Neuron (in vitro differentiated cells): ENCODE measurements around the gene KREMEN2.

Source experiments
- H2AFZ ChIP-seq: one replicate; pipeline ENCODE4 v1.6.1; 2013; ENCODE audit warnings: low read depth, mild to moderate bottlenecking, inconsistent platforms, low read length, moderate library complexity
- H3K27me3 ChIP-seq: one replicate; pipeline ENCODE4 v1.6.1; 2013; ENCODE audit warnings: low read length; ENCODE audit not compliant: insufficient read depth
- H3K36me3 ChIP-seq: one replicate; pipeline ENCODE4 v1.6.1; 2013; ENCODE audit warnings: low read length; ENCODE audit not compliant: insufficient read depth
- H3K4me1 ChIP-seq: one replicate; pipeline ENCODE4 v1.6.1; 2013; ENCODE audit warnings: low read length; ENCODE audit not compliant: insufficient read depth
- H3K4me3 ChIP-seq: 2 replicates; pipeline ENCODE4 v1.5.1; 2013; ENCODE audit warnings: mild to moderate bottlenecking, low read length, moderate library complexity
- H3K9me3 ChIP-seq: one replicate; pipeline ENCODE4 v1.6.1; 2013; ENCODE audit warnings: low read length

Gene KREMEN2

DNA sequence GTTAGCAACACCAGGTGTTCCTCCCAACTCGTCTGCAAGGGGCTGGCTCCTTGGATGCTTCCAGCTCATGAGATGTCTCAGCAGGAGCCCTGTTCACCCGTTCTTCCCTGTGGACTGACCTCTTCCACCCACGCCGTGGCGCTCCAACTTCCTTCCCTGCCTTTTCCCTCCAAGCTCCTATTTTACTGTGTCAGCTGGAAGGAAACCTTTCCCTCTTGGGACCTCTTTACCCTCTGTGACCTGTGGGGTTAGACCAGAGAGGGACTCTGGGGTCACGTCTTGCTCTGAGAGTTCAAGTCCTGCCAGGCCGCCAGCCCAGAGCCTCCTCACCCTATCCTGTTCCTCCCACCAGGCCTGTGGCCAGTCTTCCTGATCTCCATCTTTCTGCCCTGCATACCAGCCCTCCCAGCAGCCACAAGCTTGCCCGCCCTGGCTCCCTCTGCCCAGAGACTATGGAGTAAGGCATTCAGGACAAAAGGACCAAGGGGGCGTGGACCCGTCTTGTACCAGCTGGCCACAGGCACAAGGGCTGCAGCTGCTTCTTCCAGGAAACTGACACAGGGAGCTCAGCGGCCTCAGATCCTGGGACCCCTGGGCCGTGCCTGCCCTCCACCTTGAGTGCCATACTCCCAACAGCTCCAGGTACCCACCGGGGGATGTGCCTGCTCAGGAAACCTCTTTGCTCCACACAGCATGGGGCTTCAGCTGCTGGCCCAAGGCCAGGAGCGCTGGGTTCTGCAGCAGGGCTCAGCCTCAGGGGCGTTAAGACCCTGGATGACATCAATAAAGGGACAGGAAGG is 8.1 kb downstream of the KREMEN2 start:
- peaks cover 47% of the 10 kb centered on the region for H3K36me3 ChIP-seq
- no peak overlapping the region for H3K4me3 ChIP-seq
- H3K9me3 ChIP-seq, result no peaks in the 10 kb centered on the region
- peaks cover 12% of the 10 kb centered on the region for H3K4me1 ChIP-seq
- no peaks in the 10 kb centered on the region for H3K27me3 ChIP-seq
- H2AFZ ChIP-seq, result no peak overlapping the region

DNA sequence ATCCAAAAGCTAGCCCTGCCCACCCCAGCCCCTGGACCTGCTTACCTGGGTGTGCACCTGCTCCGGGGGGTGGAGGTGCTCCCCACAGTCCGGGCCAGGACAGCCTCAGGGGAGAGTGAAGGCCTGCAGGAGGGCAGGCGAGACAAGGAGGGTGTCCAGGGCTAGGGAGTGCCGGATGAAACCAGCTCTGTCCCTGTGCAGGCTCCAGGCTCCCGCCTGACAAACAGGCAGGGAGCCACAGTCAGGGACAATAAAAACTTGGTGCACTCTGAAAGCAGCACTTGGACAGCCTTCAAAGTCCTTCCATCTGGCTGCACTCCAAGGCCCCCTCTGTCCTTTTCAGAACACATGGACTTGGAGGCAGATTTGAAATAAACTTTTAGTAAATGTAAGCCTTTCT is 9.0 kb downstream of the KREMEN2 start:
- Histone ChIP-seq H3K4me1 (peaks cover 12% of the 10 kb centered on the region), H3K9me3 (no peaks in the 10 kb centered on the region), H3K27me3 (no peaks in the 10 kb centered on the region), H3K4me3 (no peak overlapping the region), H2AFZ (no peak overlapping the region), H3K36me3 (peaks cover 53% of the 10 kb centered on the region)

DNA sequence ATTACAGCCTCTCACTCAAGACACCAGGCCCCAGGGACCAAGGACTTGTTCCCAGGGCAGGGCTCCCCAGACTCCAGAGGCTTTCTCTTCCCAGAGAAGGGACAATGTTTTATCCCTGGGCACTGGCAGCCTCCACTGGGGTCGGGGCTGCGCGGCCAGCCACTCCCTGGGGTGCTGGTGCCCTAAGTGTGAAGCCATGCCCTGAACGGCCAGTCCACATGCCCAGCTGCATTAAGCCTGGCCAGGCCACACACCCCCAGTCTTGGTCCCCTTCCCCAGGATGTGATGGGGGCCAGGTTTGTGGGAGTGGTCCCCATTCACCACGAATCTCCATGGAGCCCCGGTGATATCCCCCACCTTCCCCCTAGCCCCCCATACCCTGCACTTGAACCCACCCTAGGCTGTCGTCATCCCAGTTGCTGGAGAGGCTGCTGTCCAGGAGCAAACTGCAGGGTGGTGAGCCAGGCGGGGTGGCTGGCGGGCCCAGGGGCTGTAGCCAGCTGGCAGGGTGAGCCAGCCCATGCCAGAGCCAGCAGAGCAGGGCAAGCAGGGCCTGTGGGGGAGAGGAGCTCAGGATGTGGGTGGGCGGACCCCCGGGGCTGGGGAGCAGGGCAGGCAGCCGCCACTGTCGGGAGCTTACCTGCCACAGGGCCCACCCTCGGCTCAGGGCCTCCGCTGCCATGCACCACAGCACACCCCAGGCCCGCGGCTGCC is 9.7 kb downstream of the KREMEN2 start:
- peaks cover 9% of the 10 kb centered on the region for H3K4me1 ChIP-seq

DNA sequence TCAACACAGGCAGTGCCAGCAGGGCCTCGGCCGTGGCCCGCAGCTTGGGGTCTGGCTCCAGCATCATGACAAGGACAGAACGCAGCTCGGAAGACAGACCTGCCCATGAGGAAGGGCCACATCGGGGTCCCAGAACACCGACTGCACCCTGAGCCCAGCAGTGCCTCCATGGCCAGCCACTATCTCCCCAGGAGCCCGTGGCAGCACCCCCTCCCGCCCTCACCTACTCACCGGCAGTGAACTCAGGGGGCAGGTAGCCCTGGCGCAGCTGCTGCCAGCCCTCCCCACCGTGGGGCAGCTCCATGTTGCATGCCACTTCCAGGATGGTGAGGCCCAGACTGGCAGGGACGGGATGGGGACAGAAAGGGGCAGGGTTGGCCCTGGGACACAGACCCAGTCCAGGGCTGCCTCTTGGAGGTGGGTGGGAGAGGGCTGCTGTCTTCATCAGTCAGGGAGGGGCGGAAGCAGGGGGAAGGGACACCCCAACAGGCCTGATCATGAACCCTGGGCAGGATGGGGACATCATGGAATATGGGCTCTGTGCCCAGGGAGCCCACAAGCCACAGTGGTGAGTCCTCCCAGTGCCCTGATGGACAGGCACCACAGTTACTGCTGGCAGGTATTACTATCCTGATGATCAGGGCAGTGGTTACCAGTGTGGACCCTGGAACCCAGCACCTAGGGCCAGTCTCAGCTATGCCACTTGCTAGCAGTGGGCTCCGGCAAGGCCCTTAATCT is 10.4 kb downstream of the KREMEN2 start:
- H3K4me1 ChIP-seq, result peaks cover 11% of the 10 kb centered on the region
- no peaks in the 10 kb centered on the region for H3K27me3 ChIP-seq
- no peak overlapping the region for H2AFZ ChIP-seq
- H3K36me3 ChIP-seq, result peaks cover 55% of the 10 kb centered on the region
- H3K4me3 ChIP-seq, result no peak overlapping the region
- H3K9me3 ChIP-seq, result no peaks in the 10 kb centered on the region

More for the DNA sequence above, 9.7 kb downstream of the KREMEN2 start:
- H2AFZ ChIP-seq, result no peak overlapping the region
- H3K36me3 ChIP-seq, result peaks cover 55% of the 10 kb centered on the region
- no peaks in the 10 kb centered on the region for H3K27me3 ChIP-seq
- no peaks in the 10 kb centered on the region for H3K9me3 ChIP-seq
- H3K4me3 ChIP-seq, result no peak overlapping the region

DNA sequence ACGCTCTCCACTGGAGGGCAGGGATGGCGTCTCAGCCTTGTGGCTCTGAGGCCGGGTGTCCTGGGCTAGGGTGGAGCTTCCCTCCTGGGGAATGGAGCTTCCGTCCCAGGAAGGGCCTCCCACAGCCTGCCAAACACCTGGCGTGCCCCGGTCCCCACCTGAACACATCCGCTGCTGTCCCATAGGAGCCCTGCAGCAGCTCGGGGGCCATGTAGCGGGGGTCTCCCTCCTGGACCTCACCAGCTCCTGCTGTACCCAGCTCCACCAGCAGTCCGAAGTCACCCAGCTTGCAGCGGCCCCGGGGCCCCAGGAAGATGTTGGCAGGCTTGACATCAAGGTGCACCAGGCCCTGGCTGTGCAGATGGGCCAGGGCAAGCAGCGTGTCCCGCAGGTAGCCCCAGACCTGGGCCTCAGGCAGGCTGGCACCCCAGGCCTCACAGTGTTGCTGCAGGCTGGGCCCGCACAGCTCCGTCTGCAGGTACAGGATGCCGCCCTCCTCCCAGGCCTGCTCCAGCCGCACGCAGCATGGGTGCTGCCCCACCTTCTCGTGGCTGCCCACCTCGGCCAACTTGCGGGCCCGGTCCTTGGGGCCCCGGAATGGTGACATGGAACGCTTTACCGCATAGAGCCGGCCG is 11.2 kb downstream of the KREMEN2 start:
- Histone ChIP-seq H3K36me3 (peaks cover 55% of the 10 kb centered on the region), H3K9me3 (no peaks in the 10 kb centered on the region), H3K4me1 (peaks cover 13% of the 10 kb centered on the region), H3K27me3 (no peaks in the 10 kb centered on the region), H3K4me3 (no peak overlapping the region), H2AFZ (no peak overlapping the region)

DNA sequence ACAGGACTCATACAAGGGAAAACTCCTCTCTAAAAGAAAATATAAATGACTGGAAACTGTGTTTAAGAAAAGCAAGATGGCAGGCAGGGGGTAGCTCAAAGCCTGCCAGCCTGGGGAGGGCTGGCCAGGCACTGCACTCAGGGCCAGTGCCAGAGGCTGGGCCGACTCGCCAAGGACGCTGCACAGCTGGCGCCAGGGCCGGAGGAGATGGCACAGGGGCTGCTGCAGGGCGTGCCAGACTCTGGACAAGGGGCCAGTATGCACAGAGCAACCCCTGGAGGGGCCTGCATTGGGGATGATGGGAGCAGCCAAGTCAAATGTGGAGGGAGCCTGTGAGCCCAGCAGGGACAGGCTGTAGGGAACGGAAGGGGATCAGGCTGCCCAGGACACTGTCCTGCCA is 12.1 kb downstream of the KREMEN2 start:
- Histone ChIP-seq H3K9me3 (no peaks in the 10 kb centered on the region), H3K36me3 (peaks cover 53% of the 10 kb centered on the region), H3K4me3 (no peak overlapping the region), H3K4me1 (peaks cover 15% of the 10 kb centered on the region), H3K27me3 (no peaks in the 10 kb centered on the region), H2AFZ (no peak overlapping the region)

DNA sequence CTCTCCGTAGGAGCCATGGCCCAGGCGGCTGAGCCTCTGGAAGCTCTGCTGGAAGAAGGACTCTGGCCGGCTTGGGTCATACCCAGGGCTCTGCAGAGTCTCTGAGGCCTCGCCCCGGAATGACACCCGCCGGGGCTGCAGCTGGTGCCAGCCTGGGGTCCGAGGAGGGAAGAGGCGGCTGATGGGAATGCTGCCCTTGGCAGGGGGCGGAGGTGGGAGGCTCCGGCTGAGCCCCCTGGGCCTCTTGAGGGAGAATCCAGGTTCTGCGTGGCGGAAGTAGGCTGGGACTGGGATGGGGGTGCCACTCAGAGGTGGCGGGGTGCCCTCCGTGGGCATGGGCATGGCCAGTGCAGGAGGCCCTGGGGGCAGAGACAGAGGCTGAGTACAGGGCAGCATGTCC is 12.6 kb downstream of the KREMEN2 start:
- Histone ChIP-seq H3K4me1 (peaks cover 16% of the 10 kb centered on the region), H2AFZ (no peak overlapping the region), H3K36me3 (peaks cover 49% of the 10 kb centered on the region), H3K27me3 (no peaks in the 10 kb centered on the region), H3K9me3 (no peaks in the 10 kb centered on the region), H3K4me3 (no peak overlapping the region)

DNA sequence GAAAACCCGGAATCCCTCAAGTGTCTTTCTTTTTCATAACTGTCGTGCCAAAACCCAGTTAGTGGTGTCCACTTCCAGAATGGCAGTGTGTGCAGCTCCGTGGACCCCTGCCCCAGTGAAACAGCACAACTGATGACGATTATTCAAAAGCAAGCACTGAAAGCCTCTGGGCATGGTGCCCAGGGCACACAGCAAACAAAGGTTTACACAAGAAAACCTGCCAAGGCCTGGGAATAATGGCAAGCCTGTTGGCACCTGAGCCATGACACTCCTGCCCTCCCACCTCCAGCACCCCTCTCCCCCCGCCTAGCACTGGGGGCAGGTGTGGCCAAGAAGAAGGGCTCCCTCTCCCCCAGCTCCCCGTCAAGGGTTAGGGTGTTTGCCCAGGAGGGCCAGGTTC is 13.4 kb downstream of the KREMEN2 start:
- peaks cover 42% of the 10 kb centered on the region for H3K36me3 ChIP-seq
- H3K9me3 ChIP-seq, result no peaks in the 10 kb centered on the region
- peaks cover under 1% of the 10 kb centered on the region for H3K27me3 ChIP-seq
- no peak overlapping the region for H3K4me3 ChIP-seq
- H2AFZ ChIP-seq, result no peak overlapping the region
- H3K4me1 ChIP-seq, result peaks cover 20% of the 10 kb centered on the region

DNA sequence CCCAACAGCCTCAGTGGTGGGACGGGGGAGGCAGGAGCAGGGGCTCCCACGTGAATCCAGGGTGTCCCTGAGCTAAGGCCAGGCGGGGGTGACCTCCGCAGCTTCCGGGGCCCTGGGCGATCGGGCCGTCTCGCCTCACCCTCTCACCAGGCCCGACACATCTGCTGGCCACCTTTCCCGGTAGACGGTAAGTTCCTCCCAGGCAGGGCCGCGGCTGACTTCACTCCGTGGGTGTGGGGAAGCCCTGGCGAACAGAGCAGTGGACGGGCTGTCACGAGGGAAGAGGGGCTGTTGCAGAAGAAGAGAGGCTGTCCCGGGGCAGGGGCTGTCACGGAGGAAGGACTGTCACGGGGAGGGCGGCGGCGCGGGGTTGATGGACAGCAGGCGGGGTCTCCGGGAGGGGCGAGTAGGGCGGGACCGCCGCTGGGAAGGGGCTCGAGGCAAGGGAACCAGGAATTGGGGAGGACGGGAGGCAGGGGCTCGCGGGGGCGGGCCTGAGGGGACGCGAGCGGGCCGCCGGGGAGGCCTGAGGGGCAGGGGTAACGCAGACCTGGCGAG is 15.7 kb downstream of the KREMEN2 start:
- Histone ChIP-seq H3K27me3 (peaks cover 2% of the 10 kb centered on the region), H3K4me3 (peak overlapping the region; percentile 79), H3K9me3 (no peaks in the 10 kb centered on the region), H2AFZ (peak overlapping the region; percentile 59), H3K36me3 (peaks cover 29% of the 10 kb centered on the region), H3K4me1 (peaks cover 20% of the 10 kb centered on the region)

DNA sequence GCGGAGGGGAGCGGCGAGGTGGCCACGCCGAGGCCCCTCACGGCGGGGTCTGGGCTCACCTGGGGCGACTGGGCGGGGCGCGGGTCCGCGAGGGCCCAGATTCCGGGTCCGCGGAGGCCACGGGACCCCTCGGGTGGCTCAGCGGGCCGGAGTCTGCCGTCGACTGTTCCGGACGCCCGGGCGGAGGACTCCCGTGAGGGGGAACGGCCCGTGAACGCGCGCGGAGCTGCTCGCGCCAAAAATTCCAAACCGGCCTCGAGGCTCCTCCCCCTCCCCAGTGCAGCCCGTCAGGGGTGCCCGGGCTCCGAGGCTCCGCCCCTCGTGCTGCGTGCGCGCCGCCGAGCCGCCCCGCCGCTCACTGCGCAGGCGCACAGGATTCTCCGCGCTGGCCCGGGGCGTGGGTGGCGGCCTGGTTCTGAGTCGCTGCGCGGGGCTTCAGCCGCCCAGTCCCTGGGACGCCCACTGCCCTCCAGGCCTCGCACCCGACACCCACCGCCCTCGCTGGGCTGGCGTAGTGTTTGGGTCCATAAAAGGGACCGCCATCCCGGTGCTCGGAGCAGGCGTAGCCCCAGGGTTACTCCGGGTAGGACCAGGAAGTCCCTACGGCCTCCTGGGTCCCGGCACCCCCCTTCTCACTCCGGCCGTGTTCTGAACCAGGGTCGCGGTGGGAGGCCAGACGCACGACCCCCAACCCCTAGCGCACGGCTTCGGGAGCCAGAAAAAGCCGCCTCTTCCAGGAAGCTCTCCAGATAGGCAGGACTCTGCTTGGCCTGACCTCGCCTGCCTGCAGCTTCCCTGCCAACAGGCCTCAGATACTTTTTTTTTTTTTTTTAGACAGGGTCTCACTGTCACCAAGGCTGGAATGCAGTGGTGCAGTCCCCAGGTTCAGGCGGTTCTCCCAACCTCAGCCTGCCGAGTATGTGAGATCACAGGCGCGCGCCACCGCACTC is 16.4 kb downstream of the KREMEN2 start, which contains the start of gene PKMYT1:
Gene PKMYT1, minus strand, starts transcription at position 220 of the 950 bp plus-strand sequence. CDS start 789 bp downstream, outside the sequence.
- peak within 1 kb of the TSS; percentile 79 for H3K4me3 ChIP-seq
- peaks cover 22% of the 10 kb centered on the region for H3K36me3 ChIP-seq
- peak within 1 kb of the TSS; percentile 59 for H2AFZ ChIP-seq
- H3K27me3 ChIP-seq, result peaks cover 6% of the 10 kb centered on the region
- no peaks in the 10 kb centered on the region for H3K9me3 ChIP-seq
- H3K4me1 ChIP-seq, result peaks cover 20% of the 10 kb centered on the region

DNA sequence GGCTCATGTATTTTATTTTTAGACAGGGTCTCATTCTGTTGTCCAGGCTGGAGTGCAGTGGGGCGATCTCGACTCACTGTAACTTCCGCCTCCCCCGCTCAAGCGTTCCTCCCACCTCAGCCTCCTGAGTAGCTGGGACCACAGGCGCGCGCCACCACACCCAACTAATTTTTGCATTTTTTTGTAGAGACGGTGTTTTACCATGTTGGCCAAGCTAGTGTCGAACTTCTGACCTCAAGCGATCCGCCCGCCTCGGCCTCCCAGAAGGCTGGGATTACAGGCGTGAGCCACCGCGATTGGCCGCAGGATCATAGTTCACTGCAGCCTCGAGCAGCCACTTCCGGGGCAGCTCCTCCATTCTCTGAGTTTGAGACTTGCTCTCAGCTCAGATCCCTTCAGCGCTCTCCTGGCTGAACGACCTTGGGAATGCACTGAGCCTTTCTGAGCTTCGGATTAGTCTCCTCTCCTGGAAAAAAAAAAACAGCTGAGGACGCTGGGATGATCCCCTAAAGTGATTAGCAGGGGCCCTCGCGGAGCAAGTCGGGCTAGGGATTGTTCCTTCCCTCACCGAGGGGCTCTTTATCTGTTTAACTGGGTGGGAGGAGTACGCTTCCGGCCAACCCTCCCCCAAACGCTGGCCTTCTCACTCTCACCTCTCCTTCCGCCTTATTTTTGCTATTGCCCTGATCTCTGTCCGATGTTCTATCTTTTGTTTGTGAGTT is 17.3 kb downstream of the KREMEN2 start:
- H2AFZ ChIP-seq, result no peak overlapping the region
- no peaks in the 10 kb centered on the region for H3K9me3 ChIP-seq
- peaks cover 14% of the 10 kb centered on the region for H3K27me3 ChIP-seq
- H3K4me3 ChIP-seq, result peak overlapping the region; percentile 79
- peaks cover 20% of the 10 kb centered on the region for H3K4me1 ChIP-seq
- peaks cover 14% of the 10 kb centered on the region for H3K36me3 ChIP-seq
